OCI-M1 (cell line): ENCODE data around the gene HELZ2.

ENCODE experiments used
- DNase-seq: peaks from one replicate; lab custom pipeline; 2025; lab: John Stamatoyannopoulos, UW

The HELZ2 gene

DNA sequence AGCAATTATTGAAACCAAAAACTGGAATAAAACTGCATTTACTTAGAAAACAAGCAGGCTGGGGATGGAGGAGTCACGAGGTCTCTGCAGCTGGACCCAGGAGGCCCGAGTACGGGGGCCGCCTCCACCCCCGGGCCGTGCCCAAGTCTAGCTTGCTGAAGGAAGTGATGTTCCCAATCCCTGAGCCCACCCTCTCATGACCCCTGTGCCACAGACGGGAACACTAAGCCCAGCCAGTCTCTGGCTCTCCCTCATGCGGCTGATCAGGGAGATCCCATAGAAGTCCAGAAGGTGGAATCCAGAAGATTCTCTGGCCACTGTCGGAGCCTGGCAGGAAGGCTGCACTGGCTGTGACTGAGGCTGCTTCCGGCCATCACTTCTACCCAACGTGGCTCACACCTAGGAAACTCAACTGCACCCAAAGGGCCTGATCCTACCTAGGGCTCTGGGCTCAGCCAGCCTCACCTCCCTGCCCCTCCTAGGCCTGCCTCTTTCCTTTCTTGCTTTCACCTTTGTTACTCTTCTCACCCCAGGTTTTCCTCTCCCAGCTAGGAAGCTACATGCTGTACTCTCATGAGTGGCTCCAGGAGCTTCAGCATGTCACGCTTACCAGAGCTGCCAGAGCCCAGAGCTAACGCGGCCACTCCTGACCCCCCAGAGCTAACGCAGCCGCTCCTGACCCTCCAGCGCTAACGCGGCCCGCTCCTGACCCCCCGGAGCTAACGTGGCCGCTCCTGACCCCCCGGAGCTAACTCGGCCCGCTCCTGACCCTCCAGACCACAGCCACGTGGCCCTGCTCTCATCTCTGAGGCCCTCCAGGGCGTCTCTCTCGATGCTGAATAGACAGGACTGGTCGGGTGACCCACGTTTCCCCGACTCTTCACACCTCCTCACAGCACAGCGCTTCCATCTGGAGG lies 24.7 kb upstream of the HELZ2 start:
- DNase-seq = no peak

- DNase-seq = no peak
Measured at GRCh38 chr20:63597651-63598478, 23.8 kb upstream of the HELZ2 start.

DNA sequence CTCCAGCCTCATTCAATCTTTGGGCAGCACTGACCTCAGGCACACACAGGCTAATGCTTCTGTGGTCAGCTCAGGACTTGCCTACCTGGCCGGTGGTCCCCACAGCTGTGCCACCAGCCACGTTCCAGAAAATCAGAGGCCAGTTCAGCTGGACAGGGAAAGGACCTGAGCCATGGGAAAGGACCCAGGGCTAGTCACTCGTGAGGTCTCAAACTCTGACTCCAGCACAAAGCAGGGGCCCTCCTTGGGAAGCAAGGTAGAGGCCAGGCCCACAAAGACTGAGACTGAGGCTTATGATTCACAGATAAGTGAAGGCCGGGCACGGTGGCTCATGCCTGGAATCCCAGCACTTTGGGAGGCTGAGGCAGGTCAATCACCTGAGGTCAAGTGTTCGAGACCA lies 22.4 kb upstream of the HELZ2 start:
- DNase-seq = no peak

GRCh38 chr20:63595416-63596127 lies 21.5 kb upstream of the HELZ2 start:
- DNase-seq = no peak

DNA sequence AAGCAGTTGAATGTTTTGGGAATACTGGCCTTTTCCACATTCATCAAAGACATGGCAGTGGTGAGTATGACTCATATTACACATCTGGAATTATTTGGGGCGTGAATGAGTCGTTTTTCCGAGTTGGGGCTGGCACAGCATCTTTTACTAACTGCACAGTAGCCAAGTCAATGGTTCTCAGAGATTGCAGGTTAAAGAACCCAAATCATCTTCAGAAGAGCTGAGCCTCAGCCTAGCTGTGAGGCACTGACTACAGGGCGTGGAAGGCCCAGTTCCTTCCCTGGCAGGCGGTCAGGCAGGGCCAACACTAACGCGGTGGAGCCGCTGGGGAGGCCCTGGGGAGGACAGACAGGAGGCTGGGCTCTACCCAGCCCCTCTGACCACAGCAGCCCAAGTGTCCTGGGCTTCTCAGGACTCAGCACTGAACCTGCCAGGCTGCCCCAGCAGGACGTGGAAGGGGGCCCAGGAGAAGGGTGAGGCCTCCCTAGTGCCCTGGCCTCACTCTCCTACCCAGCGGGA lies 20.1 kb upstream of the HELZ2 start:
- DNase-seq = no peak

GRCh38 chr20:63592661-63593060 lies 18.6 kb upstream of the HELZ2 start:
- no peak for DNase-seq

DNA sequence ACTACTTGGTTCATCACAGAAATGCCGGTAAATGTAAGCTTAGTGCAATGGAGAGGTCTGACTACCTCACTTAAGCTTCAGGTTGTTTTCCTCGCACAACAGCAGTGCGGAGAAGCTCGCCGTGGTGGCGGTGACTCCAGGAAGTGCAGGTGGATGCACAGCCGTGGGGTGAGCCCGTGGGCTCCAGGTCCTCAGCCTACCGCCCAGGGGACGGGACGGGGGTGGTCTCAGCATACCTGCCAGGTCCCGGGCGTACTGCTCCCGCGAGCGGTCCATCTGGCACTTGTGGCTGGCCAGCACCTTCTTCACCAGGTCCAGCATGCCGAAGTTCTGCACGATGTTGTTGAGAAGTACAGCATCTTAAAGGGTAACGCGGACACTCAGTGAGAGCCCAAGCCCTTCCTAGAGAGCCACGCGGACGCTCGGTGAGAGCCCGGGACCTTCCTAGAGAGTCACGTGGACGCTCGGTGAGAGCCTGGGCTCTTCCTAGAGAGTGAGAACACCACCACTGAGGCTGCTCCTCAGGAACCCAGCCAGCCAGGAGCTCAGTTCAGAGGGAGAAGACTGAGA lies 17.8 kb upstream of the HELZ2 start:
- DNase-seq = no peak

DNA sequence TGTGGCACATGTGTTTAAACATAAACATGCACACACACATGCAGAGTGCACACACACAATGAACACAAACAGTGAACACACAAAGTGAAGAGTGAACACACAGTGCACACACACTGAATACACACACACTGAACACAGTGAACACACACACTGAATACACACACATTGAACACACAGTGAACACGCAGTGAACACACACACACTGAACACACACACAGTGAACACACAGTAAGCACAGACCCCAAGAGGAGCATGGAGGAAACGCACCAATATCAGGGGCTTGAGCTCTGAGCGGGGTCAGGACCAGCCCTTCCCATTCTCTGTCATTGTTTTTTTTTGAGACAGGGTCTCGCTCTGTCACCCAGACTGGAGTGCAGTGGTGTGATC lies 17.1 kb upstream of the HELZ2 start:
- DNase-seq = no peak

GRCh38 chr20:63590218-63591146 lies 16.4 kb upstream of the HELZ2 start:
- no peak for DNase-seq

- no peak for DNase-seq
Measured at GRCh38 chr20:63589261-63590217, 15.5 kb upstream of the HELZ2 start.

DNA sequence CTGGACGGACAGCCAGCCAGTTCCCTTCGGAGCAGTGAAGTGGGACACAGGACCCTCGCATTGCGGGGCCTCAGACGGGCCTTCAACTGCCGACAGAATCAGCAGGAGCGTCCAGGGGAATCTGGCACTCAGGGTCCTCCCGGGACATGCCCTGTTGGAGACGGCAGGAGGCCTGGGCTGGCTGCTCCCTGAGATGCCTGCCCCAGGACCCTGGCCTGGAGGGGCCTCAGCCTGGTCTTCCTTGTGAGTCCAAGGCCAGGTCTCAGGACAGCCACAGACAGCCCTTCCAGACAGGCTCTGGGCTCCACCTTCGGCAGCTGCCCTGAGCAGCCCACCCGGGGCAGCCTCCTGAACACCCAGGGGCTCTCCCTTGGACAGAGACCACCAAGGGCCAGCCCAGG lies 14.6 kb upstream of the HELZ2 start:
- no peak for DNase-seq

DNA sequence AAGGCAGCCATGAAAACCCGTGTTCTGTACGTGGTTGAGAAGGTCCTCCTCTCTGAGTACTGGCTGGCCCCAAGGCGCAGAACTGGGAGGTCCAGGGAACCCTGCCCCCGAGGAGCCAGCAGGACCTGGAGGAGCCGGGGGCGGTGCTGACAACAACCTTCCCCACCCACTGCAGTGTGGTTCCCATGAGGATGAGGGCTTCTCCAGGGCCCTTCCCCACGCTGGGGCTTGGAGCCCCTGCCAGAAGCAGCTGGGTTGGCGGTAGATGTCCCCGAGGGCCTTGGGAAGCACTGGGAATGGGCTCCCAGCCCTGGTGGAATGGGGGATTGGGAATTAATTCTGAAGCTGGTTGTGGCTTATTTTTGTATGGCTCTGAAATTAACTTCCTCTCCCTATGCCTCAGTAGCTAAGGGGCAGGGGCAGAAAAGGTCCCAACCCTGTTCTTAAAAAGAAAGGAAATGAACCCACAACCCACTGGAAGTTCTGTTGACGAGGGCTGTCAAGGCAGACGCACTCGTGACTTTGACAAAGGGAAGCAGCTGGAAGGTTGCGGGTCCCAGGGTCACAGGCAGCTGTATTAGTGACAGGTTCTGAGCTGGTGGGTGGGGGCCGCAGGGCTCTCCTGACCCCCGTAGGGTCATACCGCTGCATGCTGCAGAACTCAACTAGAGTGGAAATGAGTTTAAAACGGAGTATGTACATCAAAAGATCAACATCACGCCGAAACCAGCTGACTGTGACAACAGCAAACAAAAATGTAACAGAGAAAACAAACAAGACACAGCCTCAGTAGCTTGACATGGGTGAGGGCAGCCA lies 13.9 kb upstream of the HELZ2 start:
- DNase-seq = no peak

DNA sequence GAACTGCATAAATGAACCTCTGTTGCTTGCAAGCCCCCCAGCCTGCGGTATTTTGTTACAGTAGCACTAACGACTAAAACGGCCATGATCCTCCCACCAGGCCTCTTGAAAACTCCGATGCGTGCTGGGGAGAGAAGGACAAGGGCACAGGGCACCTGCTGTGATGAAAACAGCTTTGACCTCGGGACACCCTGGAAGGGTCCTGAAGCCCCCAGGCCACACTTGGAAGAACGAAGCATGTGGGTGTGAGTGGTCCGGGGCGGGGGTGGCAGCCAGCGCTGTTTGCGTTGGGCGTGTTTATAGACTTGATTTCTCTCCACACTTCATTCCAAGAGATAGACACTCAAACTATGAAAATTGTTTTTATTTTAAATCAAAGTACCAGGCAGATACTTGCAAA lies 13.2 kb upstream of the HELZ2 start:
- no peak for DNase-seq

GRCh38 chr20:63586797-63587196 lies 12.8 kb upstream of the HELZ2 start:
- DNase-seq = no peak

- DNase-seq = no peak
Measured at GRCh38 chr20:63585616-63586565, 11.9 kb upstream of the HELZ2 start.

DNA sequence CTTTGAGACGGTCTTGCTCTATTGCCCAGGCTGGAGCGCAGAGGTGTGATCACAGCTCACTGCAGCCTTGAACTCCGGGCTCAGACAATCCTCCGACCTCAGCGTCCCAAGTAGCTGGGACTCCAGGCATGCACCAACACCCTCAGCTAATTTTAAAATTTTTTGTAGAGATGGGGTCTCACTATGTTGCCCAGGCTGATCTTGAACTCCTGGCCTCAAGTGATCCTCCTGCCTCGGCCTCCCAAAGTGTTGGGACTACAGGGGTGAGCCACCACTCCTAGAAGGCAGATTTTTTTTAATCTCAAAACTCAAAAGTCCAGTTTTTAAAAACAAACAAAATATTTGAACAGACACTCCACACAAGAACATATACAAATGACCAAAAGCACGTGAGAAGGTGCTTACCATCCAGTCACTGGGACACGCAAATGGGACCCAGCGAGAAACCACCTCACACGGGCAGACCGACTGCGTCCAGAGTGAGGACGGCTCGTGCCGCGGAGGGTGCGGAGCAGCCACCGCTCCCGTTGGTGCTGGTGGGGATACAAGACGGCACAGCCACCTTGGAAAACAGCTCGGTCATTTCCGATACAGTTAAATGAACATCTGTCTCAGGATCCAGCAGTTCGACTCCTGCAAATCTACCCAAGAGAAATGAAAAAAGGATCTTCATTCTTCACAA lies 8.5 kb upstream of the HELZ2 start:
- no peak for DNase-seq
